Endodermal cell (in vitro differentiated cells): ENCODE results near the gene APCDD1L. TPM values are rescaled to one million over a fixed set of nuclear protein-coding genes. Genes with fewer than 3 reads are reported as not detected.
A peak's percentile ranks its signal among the peaks of the same experiment; 100 is the strongest.

Source experiments
- DNase-seq: peaks from one replicate; pipeline ENCODE4 v3.0.0-alpha.2; 2017
- H3K27ac ChIP-seq: 2 replicates; pipeline ENCODE4 v1.5.1; 2013; ENCODE audit warnings: mild to moderate bottlenecking, low read depth, low read length, moderate library complexity
- H3K27me3 ChIP-seq: 2 replicates; pipeline ENCODE4 v1.6.1; 2013; ENCODE audit warnings: mild to moderate bottlenecking, low read length, moderate library complexity; ENCODE audit not compliant: insufficient read depth, control insufficient read depth, poor library complexity, severe bottlenecking
- H3K36me3 ChIP-seq: 2 replicates; pipeline ENCODE4 v1.7.0; 2013; ENCODE audit warnings: mild to moderate bottlenecking, low read length, moderate library complexity; ENCODE audit not compliant: control insufficient read depth, insufficient read depth
- H3K4me1 ChIP-seq: one replicate; pipeline ENCODE4 v1.7.0; 2013; ENCODE audit warnings: low read length; ENCODE audit not compliant: control insufficient read depth, insufficient read depth
- H3K4me3 ChIP-seq: 2 replicates; pipeline ENCODE4 v1.5.1; 2013; ENCODE audit warnings: mild to moderate bottlenecking, low read length, moderate library complexity
- H3K9ac ChIP-seq: 2 replicates; pipeline ENCODE4 v1.6.1; 2013; ENCODE audit warnings: mild to moderate bottlenecking, low read length, moderate library complexity; ENCODE audit not compliant: poor library complexity, severe bottlenecking; ENCODE audit errors: extremely low read depth
- H3K9me3 ChIP-seq: 2 replicates; pipeline ENCODE4 v1.6.1; 2013; ENCODE audit warnings: mild to moderate bottlenecking, low read length, moderate library complexity; ENCODE audit not compliant: control insufficient read depth
- H3K27ac Mint-ChIP-seq: 2 replicates; pipeline ENCODE4 v1.8.0; 2020; ENCODE audit warnings: mixed read lengths
- H3K27me3 Mint-ChIP-seq: 2 replicates; pipeline ENCODE4 v1.8.0; 2021; ENCODE audit warnings: mild to moderate bottlenecking, mixed read lengths; ENCODE audit not compliant: insufficient read depth
- H3K36me3 Mint-ChIP-seq: 2 replicates; pipeline ENCODE4 v1.8.0; 2020; ENCODE audit warnings: low read depth, mixed read lengths
- H3K4me1 Mint-ChIP-seq: 2 replicates; pipeline ENCODE4 v1.8.0; 2020; ENCODE audit warnings: mixed read lengths
- H3K4me3 Mint-ChIP-seq: 2 replicates; pipeline ENCODE4 v1.8.0; 2020; ENCODE audit warnings: mild to moderate bottlenecking, moderate library complexity, mixed read lengths
- H3K9me3 Mint-ChIP-seq: 2 replicates; pipeline ENCODE4 v1.8.0; 2020; ENCODE audit warnings: mild to moderate bottlenecking, mixed read lengths
- WGBS, 2 experiments: methylation state at CpG; one replicate each; pipeline versions ENCODE4 v1.1.5 to v1.1.7; 2013; ENCODE audit warnings: missing lambda C conversion rate in 2 of 2, mixed read lengths in 1 of 2; ENCODE audit not compliant: insufficient coverage in 1 of 2, insufficient read length in 1 of 2; 5-methylcytosine and 5-hydroxymethylcytosine counted together
- total RNA-seq, 2 donors: library from RNA; stranded (reverse); fragmentation: NEBNext Ultra II Directional in 1 of 2; extraction: Animal tissue kit (Norgen Biotek cat#: 25700) in 1 of 2; gene quantifications; 2 replicates in 1 of 2; 3 replicates in 1 of 2; pipeline ENCODE4 v1.2.1, GENCODE V29; 2021
- TF ChIP-seq, protein P1 (sequence below): fragments of 200-600 bp; sonication (generic); conservative IDR thresholded peaks from 2 replicates; pipeline ENCODE4 v1.5.0; 2021; ENCODE audit warnings: antibody characterized with exemption, mild to moderate bottlenecking

The APCDD1L gene
- total RNA-seq, 2 donors from 2014 or later: 6.4 TPM

DNA sequence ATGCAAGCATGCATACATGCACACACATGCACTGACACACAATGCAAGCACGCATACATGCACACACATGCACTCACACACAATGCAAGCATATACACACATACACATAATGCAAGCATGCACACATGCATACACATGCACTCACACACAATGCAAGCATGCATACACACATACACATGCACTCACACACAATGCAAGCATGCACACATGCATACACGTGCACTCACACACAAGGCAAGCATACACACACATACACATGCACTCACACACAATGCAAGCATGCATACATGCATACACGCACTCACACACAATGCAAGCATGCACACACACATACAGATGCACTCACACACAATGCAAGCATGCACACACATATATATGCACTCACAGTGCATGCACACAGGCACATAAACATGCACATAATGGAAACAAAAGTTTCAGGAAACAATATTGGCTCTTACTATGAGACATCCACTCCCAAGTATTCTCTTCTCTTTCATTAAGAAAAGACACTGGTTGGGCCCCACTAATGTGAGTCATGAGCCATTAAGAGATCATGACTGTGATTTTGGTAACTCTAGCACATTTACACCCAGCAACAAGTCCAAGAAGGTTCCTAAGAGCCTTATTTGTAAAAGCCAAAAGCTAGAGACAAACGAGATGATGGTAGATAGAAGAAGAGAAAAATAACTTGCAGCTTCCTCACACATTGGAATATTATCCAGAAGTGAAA lies 22.2 kb downstream of the APCDD1L start:
- Histone ChIP-seq H3K36me3 (no peaks in the 10 kb centered on the region), H3K4me3 (no peak overlapping the region), H3K9me3 (peaks cover 6% of the 10 kb centered on the region), H3K9ac (no peak overlapping the region), H3K27me3 (no peaks in the 10 kb centered on the region), H3K27ac (no peak overlapping the region), H3K4me1 (no peaks in the 10 kb centered on the region)
- Mint-ChIP-seq H3K9me3 (peaks cover 27% of the 10 kb centered on the region), H3K27me3 (no peaks in the 10 kb centered on the region), H3K36me3 (peaks cover 15% of the 10 kb centered on the region), H3K4me1 (peaks cover 5% of the 10 kb centered on the region), H3K27ac (no peak overlapping the region), H3K4me3 (no peak overlapping the region)
- WGBS, 2 experiments: 93 to 100% methylated on average over 1 to 4 of the region's 4 CpGs
- peak; percentile 24 for DNase-seq
- TF ChIP-seq, protein P1, sequence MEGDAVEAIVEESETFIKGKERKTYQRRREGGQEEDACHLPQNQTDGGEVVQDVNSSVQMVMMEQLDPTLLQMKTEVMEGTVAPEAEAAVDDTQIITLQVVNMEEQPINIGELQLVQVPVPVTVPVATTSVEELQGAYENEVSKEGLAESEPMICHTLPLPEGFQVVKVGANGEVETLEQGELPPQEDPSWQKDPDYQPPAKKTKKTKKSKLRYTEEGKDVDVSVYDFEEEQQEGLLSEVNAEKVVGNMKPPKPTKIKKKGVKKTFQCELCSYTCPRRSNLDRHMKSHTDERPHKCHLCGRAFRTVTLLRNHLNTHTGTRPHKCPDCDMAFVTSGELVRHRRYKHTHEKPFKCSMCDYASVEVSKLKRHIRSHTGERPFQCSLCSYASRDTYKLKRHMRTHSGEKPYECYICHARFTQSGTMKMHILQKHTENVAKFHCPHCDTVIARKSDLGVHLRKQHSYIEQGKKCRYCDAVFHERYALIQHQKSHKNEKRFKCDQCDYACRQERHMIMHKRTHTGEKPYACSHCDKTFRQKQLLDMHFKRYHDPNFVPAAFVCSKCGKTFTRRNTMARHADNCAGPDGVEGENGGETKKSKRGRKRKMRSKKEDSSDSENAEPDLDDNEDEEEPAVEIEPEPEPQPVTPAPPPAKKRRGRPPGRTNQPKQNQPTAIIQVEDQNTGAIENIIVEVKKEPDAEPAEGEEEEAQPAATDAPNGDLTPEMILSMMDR: no peak

DNA sequence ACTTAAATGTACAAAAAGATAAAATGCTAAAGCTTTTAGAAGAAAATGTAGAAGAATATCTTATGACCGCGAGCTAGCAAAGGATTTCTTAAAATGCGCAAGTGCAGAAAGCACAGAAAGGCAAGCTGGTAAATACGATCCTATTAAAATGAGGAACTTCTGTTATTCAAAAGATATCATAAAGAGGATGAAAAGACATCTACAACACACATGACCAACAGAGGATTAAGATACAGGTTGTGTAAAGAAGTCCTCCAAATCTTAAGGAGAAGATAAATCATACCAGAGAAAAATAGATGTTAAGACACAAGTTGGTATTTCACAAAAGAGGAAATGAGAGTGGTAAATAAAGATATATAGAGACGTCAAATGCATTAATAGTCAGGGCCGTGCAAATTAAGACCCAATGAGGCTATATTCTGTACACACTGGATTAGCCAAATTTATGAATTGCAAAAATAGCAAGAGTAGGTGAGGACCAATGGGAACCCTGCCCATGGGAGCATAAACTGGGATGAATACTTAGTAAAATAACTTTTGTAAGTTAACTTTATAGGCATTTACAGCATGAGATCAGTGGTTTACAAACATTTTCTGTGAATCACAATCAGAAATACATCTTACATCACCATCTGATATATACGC lies 23.0 kb downstream of the APCDD1L start:
- TF ChIP-seq, protein P1: no peak
- no peak overlapping the region for H3K27ac Mint-ChIP-seq
- WGBS, 2 experiments: 91 to 95% methylated on average over 6 to 7 of the region's 7 CpGs

DNA sequence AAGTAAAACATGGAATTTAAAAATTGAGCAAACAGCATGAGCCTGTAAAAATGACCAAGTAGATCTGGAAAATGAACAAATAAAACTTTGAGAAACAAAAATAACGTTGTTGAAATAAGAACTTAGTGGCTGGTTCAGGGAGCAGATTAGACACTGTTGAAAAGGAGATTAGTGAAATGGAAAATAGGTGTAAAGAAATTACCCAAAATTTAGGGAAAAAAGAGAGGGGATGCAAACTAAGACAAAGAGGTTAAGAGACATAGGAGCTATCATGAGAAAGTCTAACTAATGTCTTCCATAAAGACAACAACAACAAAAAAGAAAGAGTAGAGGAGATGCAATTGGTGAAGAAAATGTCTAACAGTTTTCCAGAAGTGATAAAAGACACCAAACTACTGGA lies 29.0 kb downstream of the APCDD1L start:
- 53 to 64% methylated on average over 1 of the region's 1 CpG for WGBS, 2 experiments
- Histone ChIP-seq H3K27ac (no peak overlapping the region), H3K4me1 (peaks cover 3% of the 10 kb centered on the region)

More for the DNA sequence above, 23.0 kb downstream of the APCDD1L start:
- Histone ChIP-seq H3K4me3 (no peak overlapping the region), H3K9ac (no peak overlapping the region), H3K27ac (no peak overlapping the region), H3K4me1 (no peaks in the 10 kb centered on the region), H3K36me3 (no peaks in the 10 kb centered on the region), H3K27me3 (no peaks in the 10 kb centered on the region), H3K9me3 (peaks cover 10% of the 10 kb centered on the region)
- H3K27me3 Mint-ChIP-seq: no peaks in the 10 kb centered on the region
- H3K4me1 Mint-ChIP-seq: peaks cover 5% of the 10 kb centered on the region
- no peak overlapping the region for H3K4me3 Mint-ChIP-seq
- DNase-seq: no peak
- H3K36me3 Mint-ChIP-seq: peaks cover 20% of the 10 kb centered on the region
- H3K9me3 Mint-ChIP-seq: peaks cover 34% of the 10 kb centered on the region

More for the DNA sequence above, 29.0 kb downstream of the APCDD1L start:
- no peak overlapping the region for H3K9ac ChIP-seq
- peaks cover 48% of the 10 kb centered on the region for H3K9me3 ChIP-seq
- H3K36me3 Mint-ChIP-seq: peaks cover 42% of the 10 kb centered on the region
- no peak overlapping the region for H3K4me3 Mint-ChIP-seq
- H3K27ac Mint-ChIP-seq: no peak overlapping the region
- no peaks in the 10 kb centered on the region for H3K27me3 ChIP-seq
- H3K4me1 Mint-ChIP-seq: peaks cover 9% of the 10 kb centered on the region
- TF ChIP-seq, protein P1: no peak
- no peak overlapping the region for H3K4me3 ChIP-seq
- no peaks in the 10 kb centered on the region for H3K27me3 Mint-ChIP-seq
- H3K36me3 ChIP-seq: no peaks in the 10 kb centered on the region
- no peak for DNase-seq
- H3K9me3 Mint-ChIP-seq: peaks cover 72% of the 10 kb centered on the region
